Omental fat pad (tissue), 4 donors: ENCODE results near the gene KRT76. TPM values are rescaled to one million over a fixed set of nuclear protein-coding genes. Genes with fewer than 3 reads are reported as not detected.

Experiments
- ATAC-seq: fragments of 150-250 bp; one replicate; pipeline ENCODE4 v1.9.1; 2016; ENCODE audit warnings: mild to moderate bottlenecking, moderate library complexity; ENCODE audit not compliant: low FRiP score
- DNase-seq: peaks from one replicate; pipeline ENCODE4 v3.0.0-alpha.2; 2019; ENCODE audit warnings: low spot score
- CTCF ChIP-seq, 3 donors: fragments of 450-650 bp; IDR thresholded peaks; one replicate each; pipeline ENCODE4 v1.5.1; 2016 to 2017; ENCODE audit warnings: antibody characterized with exemption in 3 of 3, mild to moderate bottlenecking in 3 of 3, moderate library complexity in 2 of 3
- total RNA-seq, 4 donors: library from RNA; depleted of rRNA; stranded (reverse); fragments of >200 nt; gene quantifications; one replicate each; pipeline ENCODE4 v1.1.0, GENCODE V29; 2016

KRT76 gene
- total RNA-seq, 4 donors from 2014 or later, result not detected

GRCh38 chr12:52801773-52802172 is 24.6 kb upstream of the KRT76 start:
- ATAC-seq, result no peak
- DNase-seq, result no peak
- TF ChIP-seq CTCF (IDR thresholded peaks at IDR 0.05), result no peak

GRCh38 chr12:52800259-52800917 is 23.2 kb upstream of the KRT76 start:
- no peak for ATAC-seq
- no peak for TF ChIP-seq CTCF (IDR thresholded peaks at IDR 0.05)
- DNase-seq, result no peak

GRCh38 chr12:52799505-52800211 is 22.5 kb upstream of the KRT76 start:
- ATAC-seq, result no peak
- TF ChIP-seq CTCF (IDR thresholded peaks at IDR 0.05), result no peak
- DNase-seq, result no peak

- no peak for TF ChIP-seq CTCF (IDR thresholded peaks at IDR 0.05)
- no peak for ATAC-seq
- DNase-seq, result no peak
Measured at GRCh38 chr12:52798671-52799504, 21.7 kb upstream of the KRT76 start.

- ATAC-seq, result no peak
- DNase-seq, result no peak
- TF ChIP-seq CTCF (IDR thresholded peaks at IDR 0.05), result no peak
Measured at GRCh38 chr12:52798003-52798670, 21.0 kb upstream of the KRT76 start.

- no peak for DNase-seq
- TF ChIP-seq CTCF (IDR thresholded peaks at IDR 0.05), result no peak
- no peak for ATAC-seq
Measured at GRCh38 chr12:52797529-52797894, 20.4 kb upstream of the KRT76 start.
